ENCODE data around the gene ST7L.
"Not testable (repeated sequence)": the region's sequence is repeated elsewhere in the genome, so short reads cannot be mapped to it uniquely, and the experiment has no call there.

Gene ST7L

DNA sequence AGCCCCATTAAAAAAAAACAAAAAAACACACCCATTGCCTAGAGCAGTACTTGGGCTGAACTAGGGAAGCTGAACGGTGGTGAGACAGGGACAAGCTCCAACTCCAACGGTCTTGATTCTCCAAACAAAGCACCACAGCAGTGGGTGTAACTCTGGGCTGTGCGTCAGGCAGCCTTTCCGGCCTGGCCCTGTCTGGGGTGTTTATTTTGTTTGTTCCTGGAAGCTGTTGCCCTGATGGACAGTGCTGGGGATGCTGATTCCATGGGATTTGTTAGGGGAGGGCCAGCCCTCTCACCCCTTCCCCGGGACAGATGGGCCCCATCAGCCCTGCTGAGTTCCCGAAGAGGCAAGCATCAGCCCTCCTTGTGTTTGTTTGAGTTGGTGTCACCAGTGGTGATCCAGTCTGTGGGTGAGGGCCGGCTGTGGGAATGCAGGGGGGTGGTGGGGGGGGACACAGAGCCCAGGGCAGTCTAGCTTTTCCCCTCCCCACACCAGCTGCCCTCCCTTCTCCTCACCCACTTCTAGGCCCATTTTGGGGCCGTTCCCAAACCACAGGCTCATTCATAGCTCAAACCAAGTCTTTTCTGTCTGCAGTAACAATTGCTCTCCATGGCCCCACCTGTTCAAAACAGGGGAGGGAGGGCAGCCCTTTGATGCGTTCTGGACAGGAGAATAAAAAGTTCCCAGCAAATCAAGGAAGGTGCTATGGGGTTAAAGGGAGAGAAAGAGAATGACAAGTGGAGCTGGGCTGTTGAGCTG, 105.7 kb downstream of the ST7L start:
- DNase-seq, result no peak

DNA sequence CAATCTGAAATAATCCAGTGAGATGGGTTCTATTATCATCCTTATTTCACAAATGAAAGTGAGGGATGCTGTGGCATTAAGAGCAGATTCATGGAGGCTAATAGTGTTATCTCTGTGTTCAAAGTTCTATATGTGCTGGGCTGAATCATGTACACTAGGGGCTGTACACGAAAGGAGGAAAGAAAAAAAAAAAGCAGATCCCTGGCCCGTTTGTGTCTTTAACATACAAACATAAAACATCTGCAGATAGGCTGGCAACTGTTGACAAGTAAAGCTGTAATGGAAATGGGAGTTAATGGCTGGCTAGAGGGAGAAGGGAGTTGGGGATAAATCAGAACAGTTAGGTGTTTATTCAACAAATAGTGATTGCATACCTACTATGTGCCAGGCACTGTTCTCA, 107.0 kb downstream of the ST7L start:
- DNase-seq, result no peak

DNA sequence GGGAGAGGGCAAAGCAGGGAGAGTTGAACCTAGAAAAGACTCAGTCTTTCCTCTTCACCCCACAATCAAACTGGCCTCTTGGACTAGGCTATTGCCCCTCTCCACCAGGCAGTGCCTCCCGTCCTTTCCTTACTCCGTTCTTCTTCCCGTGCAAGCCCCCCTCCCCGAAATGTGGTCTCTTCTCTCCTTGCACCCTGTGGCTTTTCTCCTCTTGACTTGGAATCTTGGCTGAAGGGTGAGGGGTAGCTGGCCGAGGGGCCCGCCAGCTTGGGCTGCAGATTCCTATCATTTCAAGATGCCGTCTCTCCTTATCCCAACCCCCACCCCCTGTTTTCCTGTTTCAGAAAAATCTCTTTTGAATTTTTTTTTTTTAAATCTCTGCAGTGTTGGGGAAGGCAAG, 108.6 kb downstream of the ST7L start:
- no peak for DNase-seq

DNA sequence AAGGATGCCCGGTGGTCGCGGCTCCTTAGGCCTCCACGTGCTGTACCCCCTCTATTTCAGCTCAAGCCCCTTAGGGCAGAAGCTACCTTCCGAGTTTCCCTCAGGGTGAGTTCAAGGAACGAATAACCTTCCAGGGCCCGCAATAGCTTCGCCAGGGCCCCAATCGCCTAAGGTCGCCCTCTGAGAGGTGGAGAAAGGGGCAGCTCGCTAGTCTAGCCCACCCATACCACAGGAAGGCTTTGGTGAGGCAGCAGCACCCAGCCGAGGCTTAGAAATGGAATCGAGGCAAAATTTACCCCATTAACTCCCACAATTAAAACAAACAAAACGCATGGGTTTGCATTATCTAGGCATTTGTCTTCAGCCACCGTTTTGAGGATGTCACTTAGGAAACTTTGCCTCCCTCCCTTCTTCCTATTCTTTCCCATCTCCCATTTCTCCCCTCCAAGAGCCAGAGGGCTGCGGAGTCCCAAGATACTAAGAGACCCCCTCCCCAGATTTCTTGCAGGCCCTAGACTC, 109.2 kb downstream of the ST7L start:
- no peak for DNase-seq

DNA sequence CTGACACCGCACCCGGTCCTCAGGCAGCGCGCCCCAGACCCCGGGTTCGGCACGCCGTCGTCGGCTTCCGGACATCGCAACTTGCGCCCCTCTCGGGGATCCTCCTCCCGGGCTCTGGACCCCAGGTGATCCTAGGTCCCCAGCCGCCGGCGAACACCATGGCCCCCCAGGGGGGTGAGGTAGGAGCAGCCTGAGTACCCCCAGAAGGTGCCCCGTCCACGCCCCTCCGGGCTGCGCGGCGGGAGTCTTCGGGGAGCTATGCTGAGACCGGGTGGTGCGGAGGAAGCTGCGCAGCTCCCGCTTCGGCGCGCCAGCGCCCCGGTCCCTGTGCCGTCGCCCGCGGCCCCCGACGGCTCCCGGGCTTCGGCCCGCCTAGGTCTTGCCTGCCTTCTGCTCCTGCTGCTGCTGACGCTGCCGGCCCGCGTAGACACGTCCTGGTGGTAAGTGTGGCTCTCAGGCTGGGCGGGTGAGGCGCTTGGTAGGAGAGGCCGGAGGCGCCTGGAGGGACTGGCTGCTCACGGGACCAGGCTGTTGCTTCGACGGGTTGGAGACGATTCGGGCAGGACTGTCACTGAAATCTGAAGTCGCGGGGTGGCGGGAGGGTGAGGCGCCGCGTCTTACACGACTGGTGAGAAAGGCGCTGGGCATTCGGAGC, 109.8 kb downstream of the ST7L start:
- DNase-seq, result peak; percentile 9

DNA sequence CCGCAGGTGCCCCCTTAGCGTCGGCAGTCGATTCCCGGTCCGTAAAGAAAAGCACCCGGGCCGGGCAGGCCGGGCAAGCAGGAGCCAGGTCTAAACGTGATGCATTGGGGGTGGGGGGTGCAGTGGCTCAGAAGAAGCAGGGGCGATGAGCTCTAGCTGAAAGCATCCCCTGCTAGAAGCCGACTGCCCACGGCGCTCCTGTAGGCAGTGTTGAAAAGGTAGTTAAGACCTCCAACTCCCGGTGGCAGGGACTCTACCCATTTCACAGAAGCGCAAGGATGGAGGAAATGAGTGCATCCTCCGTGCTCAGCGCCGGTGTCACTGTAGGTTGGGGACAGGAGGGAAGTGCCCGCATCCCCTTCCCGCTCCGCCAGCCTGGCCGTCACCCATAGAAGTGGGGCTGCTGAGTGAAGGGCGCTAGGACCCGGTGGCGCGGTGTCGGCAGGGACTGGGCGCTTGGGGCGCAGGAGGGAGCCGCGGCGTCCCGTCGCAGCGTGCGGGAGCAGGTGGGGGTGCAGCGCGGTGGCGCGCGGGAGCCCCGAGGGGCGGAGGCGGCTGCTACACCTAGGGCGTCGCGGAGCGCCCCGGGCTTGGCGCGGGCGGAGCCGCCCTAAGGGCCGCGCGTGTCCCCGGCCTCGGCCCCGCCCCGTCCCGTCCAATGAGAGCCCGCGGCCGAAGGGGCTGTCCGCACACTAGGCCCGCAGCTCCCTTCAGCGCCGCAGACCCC, 110.5 kb downstream of the ST7L start, which contains the start of gene WNT2B:
TSS of gene WNT2B (plus strand) at position 688 of the 727 bp plus-strand sequence. CDS start 298 bp downstream, outside the sequence.
- peak; percentile 41 for DNase-seq

DNA sequence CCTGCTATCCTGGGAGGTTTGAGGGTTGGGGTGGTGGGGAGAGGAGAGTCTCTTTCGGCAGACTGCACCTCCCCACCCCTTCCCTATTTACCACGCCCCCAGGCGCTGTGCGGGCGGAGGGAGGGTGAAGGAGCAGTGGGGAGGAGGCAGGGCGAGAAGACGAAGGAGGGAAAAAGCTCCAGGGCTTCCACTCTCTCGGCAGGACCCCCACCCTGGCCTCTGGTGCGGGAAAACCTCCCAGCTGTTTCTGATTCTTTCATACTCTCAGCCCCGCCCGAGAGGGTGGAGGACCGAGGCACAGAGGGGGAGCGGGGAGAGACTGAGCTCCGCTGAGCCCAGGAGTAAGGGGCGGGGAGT, 111.0 kb downstream of the ST7L start:
- peak; percentile 7 for DNase-seq

DNA sequence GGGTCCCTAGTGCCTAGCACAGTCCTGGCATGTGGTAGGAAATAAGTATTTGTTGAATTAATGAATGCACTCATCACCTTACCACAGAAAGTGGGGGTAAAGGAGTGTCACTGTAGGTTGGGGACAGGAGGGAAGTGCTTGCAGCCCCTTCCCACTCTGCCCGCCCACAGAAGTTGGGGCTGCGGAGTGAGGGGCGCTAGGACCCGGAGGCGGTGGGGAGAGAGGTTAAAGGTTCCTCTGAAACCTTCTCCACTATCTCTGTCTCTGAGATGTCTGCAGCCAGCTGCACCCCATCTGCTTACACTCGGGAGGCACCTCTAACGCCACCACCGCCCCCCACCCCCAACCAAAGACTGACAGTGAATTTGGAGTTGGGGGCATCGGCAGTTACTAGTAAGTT, 111.6 kb downstream of the ST7L start:
- no peak for DNase-seq

DNA sequence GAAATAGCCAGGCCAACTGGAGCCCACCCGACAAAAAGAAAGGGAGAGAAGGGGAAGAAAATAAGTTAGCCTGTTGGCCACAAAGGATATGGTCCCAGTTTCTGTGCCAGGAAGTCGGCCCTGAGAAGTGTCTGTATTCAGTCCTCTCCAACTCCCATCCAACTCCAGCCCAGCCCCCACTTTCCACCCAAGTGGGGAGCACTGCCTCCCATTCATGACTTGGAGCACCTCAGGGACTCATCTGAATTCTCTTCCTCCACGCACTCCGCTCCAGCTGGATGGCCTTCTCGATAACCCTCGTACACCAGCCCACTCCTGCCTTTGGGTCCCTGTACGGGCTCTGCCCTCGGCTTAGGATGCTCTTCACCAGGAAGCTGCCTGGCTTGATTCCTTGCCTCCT, 112.2 kb downstream of the ST7L start:
- no peak for DNase-seq

DNA sequence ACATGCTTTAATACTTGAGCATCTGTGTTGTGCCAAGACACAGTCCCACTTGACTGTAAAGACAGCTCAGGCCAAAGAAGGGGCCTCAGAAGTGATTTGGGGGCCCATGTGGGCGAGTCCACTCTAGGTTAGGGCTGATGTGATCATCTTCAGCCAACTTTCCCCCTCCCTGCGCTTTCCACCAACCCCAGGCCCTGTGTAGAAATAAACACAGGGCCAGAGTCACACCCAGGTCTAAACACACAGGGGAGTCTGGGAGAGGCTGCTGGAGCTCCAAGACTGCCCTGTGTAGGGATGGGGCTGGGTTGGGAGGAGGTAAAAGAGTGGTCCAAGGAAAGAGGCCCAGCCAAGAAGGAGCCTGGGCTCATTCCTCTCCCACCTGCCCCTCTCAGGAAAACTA, 112.6 kb downstream of the ST7L start:
- DNase-seq, result no peak

DNA sequence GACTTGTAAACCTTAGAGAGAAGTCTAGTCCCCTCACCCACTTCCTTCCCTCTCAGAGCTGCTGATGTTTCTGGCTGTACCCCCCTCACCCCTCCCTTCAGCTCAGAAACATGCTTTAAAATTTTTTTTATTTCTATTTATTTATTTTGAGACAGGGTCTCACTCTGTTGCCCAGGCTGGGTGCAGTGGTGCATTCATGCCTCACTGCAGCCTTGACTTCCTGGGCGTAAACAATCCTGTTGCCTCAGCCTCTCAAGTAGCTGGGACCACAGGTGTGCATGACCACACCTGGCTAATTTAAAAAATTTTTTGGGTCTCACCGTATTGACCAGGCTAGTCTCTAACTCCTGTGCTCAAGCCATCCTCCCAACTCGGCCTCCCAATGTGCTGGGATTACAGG, 113.1 kb downstream of the ST7L start:
- DNase-seq, result no peak

DNA sequence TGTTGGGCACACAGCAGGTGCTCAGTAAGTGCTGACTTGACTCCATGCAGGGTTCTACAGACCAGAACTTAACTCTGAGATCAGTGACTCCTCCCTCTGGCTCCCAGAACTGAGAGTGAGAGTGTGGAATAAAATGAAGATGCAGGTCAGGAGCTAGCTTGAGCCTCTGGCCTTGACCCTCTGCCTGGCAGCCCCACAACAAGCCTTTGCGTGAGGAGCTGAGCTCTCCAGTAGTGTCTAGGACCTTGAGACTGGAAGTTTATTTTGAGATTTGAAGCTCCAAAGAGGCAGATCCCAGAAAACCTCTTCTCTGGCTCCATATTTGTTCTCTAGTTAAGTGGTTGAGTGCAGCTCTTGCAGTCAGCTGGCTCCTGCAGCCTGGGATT, 113.5 kb downstream of the ST7L start:
- no peak for DNase-seq

DNA sequence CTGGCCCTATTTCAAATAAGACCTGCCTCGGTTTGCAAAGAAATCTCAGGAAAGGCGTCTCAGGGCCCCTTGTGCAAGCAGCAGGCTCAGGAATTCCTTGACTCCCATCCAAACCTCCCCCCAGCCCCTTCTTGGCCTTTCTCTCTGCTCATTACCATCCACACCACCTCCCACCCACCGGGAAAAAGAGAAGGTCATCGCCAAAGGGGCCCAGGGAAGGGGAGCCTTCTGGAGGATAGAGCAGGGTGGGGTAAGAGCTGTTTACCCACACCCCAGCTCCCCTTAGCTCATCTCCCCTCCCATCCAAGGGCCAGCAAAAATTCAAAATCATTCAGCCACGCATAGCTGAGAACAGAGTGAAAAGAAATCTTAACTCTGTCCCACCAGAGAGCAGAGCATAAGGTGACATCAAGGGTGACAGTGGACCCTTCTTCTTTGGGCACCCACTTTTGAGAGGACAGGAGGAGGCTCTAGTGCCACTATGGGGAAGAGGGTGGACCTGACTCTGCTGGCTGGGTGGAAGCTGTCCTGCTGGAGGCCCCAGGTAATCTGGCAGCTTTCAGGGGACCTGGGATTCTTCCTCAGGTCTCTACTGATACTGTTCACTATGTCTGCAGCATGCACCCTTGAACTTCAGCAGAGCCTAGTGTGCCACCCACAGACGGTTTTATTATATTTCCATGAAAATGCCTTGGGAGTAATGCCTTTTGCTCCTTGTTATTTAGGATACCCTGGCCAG, 114.1 kb downstream of the ST7L start:
- no peak for DNase-seq

DNA sequence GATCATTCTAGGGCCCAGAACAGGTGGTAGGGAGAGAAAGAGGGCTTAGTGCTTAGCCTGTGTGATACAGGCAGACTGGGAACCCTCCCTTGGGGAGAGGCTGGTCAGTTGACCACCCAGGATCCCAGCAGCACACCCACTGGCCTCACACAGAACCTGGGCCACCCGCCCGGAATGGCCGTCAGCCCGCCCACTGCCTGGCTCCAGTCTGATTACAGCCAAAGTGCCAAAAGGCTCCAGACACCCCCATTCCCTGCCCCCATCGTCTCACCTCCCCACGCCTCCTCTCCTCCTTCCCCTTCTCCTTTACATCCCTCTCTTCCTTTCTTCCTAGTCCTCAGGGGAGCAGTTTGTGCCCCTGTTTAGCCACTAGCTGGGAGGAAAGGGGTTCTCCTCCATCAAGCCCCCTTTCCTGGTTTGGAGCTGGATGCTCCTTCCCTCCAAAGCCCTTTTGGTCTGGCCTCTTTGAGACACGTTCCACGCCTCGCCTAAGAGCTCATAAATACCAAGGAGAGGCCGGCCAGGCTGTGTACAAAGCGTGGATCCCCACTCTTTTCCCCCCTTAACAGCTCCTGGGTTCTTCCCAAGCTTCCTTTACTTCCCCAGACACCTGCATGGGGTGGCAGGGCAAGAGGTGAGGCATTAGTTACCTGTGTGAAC, 114.8 kb downstream of the ST7L start:
- DNase-seq, result no peak

DNA sequence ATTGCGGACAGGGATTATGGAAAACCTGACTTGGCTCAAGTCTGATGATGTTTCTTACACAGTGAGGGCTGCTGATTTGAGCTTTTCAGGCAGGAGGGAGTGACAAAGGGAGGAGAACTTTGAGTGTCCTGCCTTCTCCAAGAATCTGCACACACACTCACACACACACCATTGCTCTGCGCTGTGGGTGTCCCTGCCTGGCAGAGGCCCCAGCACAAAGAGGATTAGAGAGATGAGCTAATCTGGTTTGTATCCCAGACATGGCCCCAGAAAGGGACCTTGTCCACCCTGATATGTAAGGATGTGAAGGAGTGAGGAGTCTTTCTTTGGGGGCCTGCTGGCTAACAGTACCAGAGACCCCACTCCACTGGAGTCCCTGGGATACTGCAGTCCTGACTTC, 116.1 kb downstream of the ST7L start:
- DNase-seq, result no peak

DNA sequence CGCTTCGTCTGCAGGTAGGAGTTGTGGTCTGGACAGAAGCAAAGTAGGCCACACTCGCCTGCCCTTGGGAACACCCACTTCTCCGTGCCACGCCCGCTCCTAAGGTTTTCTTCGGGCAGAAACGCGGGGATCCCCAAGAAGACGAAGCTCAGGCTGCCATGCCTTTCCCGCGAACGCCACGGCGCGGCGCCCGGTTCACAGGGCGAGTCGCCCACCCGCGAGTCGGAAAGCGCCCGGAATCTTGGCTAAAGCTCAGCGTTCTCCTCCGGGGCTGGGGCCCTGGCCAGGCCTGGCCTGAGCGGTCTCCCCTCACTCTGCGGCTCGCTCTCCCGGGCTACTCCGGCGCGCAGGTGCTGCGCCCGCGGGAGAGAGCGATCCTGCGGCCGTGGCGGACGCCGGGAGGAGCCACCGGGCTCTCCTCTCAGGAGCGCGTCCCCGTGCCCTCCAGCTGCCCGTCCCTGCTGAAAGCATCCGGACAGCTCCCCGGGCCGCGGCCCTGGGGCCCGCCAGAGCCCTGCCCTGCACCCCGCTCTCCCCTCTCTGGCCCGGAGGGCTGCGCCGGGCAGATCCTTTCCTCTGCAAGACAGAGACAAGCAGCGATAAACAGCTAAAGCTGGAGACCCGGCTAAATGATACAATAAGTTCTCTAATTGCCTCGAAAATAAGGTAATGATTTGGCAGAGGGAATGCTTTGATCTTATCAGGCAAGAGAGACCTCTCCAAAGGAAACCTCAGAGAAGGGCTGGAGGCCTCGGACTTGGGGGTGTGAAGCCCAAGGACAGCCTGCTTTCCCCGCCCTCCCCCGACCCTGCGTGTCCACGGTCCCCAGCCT, 116.9 kb downstream of the ST7L start:
- DNase-seq, result peak; percentile 38

DNA sequence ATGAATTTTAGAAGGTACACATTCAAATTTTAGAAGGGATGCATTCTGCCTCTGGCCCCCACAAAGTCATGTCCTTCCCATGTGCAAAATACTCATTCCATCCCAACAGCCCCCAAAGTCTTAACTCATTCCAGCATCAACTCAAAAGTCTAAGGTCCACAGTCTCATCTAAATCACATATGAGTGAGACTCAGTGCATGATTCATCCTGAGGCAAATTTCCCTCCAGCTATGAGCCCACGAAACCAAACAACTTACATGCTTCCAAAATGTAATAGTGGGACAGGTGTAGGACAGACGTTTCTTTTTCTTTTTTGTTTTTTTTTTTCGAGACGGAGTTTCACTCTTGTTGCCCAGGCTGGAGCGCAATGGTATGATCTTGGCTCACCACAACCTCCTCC, 122.7 kb downstream of the ST7L start:
- no peak for DNase-seq

DNA sequence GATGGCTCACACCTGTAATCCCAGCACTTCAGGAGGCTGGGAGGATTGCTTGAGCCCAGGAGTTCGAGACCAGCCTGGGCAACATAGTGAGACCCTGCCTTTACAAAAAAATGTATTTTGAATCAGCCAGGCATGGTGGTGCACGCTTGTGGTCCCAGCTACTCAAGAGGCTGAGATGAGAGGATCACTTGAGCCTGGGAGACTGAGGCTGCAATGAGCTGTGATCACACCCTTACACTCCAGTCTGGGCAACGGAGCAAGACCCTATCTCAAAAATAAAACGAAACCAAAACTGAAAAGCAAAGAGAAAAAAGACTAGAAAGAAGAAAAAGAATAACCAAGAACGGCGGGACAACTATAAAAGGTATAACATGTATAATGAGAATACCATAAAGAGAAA, 125.6 kb downstream of the ST7L start:
- no peak for DNase-seq

DNA sequence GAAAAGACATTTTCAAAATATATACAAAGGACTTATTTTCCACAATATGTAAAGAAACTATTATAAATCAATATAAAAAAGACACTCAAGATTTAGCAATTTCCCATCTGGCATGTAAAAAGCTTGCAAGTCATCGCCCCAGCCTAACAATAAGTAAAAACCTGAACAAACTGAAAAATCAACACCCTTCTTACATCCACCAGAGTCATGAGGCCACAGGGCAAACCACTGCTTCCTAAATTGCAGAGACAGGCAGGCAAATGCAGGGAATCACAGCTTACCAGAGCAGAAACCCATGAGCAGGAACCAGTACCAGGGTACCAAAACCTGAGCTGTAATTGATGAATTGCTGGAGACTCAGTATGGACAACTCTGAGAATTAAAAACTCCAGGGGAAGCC, 126.9 kb downstream of the ST7L start:
- DNase-seq, result no peak

DNA sequence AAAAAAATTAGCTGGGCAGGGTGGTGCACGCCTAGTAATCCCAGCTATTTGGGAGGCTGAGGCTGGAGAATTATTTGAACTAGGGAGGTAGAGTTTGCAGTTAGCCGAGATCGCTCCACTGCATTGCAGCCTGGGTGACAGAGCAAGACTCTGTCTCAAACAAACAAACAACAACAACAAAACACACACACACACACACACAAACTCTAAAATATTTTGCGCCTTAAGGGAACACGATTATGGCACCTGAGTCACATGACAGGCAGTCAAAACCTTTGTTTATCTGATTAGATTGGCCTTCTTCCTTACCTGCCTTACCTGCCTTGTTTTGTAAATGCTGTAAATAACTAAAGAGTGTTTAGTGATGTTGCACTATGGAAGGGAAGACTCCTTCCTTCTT, 130.8 kb downstream of the ST7L start:
- no peak for DNase-seq

DNA sequence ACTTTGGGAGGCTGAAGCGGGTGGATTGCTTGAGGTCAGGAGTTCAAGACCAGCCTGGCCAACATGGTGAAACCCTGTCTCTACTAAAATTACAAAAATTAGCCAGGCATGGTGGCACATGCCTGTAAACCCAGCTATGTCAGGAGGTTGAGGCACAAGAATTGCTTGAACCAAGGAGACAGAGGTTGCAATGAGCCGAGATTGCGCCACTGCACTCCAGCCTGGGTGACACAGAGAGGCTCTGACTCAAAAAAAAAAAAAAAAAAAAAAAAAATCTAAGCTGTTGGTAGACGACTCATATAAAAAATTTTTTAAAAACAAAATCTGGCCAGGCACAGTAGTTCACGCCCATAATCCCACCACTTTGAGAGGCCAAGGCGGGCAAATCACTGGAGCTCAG, 131.3 kb downstream of the ST7L start:
- DNase-seq, result not testable (repeated sequence)

DNA sequence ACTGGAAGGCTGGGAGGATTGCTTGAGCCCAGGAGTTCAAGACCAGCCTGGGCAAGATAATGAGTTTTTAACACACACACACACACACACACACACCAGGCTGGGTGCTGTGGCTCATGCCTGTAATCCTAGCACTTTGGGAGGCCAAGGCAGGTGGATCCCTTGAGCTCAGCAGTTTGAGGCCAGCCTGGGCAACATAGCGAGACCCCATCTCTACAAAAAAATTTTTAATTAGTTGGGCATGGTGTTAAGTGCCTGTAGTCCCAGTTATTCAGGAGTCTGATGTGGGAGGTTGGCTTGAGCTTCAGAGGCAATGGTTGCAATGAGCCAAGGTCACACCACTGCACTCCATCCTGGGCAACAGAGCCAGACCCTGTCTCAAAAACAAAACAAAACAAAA, 132.9 kb downstream of the ST7L start:
- DNase-seq, result not testable (repeated sequence)
